Endothelial cell of umbilical vein (primary cell): Measurements from ENCODE around the gene KLHL24. TPM values are rescaled to one million over a fixed set of nuclear protein-coding genes. Genes with fewer than 3 reads are reported as not detected.

Experiments used
- BruUV-seq: library from RNA; stranded (reverse); fragments of 400-500 nt; replicated peaks from 2 replicates; lab custom pipeline; 2021; lab: Mats Ljungman, UMichigan
- CTCF ChIA-PET: fragments of 300-600, 350-600 bp; sonication (Branson Sonifier 250); formaldehyde crosslinking; loops from one replicate; lab custom pipeline; 2021; ENCODE audit warnings: antibody characterized with exemption, inconsistent platforms; lab: Charles Lee
- POLR2A ChIA-PET: fragments of 300-600, 350-600 bp; sonication (Branson Sonifier 250); formaldehyde crosslinking; loops from one replicate; lab custom pipeline; 2021; ENCODE audit warnings: antibody characterized with exemption, inconsistent platforms; lab: Charles Lee
- DNase-seq: peaks from one replicate; pipeline ENCODE4 v3.0.0-alpha.2; 2011; ENCODE audit warnings: low read depth, low spot score
- FAIRE-seq: peaks from 2 replicates; lab custom pipeline; 2011; peaks lifted over from hg19 to GRCh38; lab: Jason Lieb, UNC
- H2AFZ ChIP-seq: 2 replicates; pipeline ENCODE4 v1.6.0; 2012; ENCODE audit warnings: low read depth, low read length, control low read depth, inconsistent platforms
- H3K27ac ChIP-seq: 2 replicates; pipeline ENCODE4 v1.5.1; 2011; ENCODE audit warnings: low read depth, mild to moderate bottlenecking, control low read depth, low read length, moderate library complexity; ENCODE audit not compliant: insufficient read depth
- H3K27me3 ChIP-seq, 2 experiments: 2 replicates each; pipeline versions ENCODE4 v1.6.0 to v1.6.1; 2011; ENCODE audit warnings: low read length in 2 of 2, mixed read lengths in 1 of 2; ENCODE audit not compliant: control insufficient read depth in 2 of 2, insufficient read depth in 2 of 2
- H3K36me3 ChIP-seq, 2 experiments: 2 replicates in 1 of 2; 3 replicates in 1 of 2; pipeline ENCODE4 v1.5.1; 2011; ENCODE audit warnings: low read length in 2 of 2, mild to moderate bottlenecking in 1 of 2, moderate library complexity in 1 of 2; ENCODE audit not compliant: control insufficient read depth in 2 of 2, insufficient read depth in 2 of 2; ENCODE audit errors: extremely low read depth in 1 of 2
- H3K4me1 ChIP-seq: 3 replicates; pipeline ENCODE4 v1.5.1; 2011; ENCODE audit warnings: mild to moderate bottlenecking, low read length; ENCODE audit not compliant: control insufficient read depth, insufficient read depth; ENCODE audit errors: extremely low read depth
- H3K4me2 ChIP-seq: 2 replicates; pipeline ENCODE4 v1.6.1; 2011; ENCODE audit warnings: low read length, control low read depth, mixed read lengths; ENCODE audit not compliant: insufficient read depth
- H3K4me3 ChIP-seq, 3 experiments: fragments of 200-600 bp in 1 of 3; sonication (generic), shearing (Covaris generic) in 1 of 3; replicated peaks in 1 of 3; 2 replicates each; pipeline ENCODE4 v1.5.1; 2011 to 2016; ENCODE audit warnings: control low read depth in 3 of 3, low read length in 3 of 3, mild to moderate bottlenecking in 2 of 3, inconsistent platforms in 1 of 3, low read depth in 1 of 3, moderate library complexity in 1 of 3; ENCODE audit not compliant: insufficient read depth in 1 of 3
- H3K79me2 ChIP-seq: 2 replicates; pipeline ENCODE4 v1.6.0; 2012; ENCODE audit warnings: low read length, inconsistent platforms; ENCODE audit not compliant: control insufficient read depth, insufficient read depth
- H3K9ac ChIP-seq: replicated peaks from 2 replicates; pipeline ENCODE3; 2011; ENCODE audit warnings: low read length, control low read depth; ENCODE audit not compliant: insufficient read depth; ENCODE audit errors: extremely low read depth
- H3K9me1 ChIP-seq: replicated peaks from 3 replicates; pipeline ENCODE4 v1.6.0; 2011; ENCODE audit warnings: mild to moderate bottlenecking, low read length; ENCODE audit not compliant: control insufficient read depth, insufficient read depth; ENCODE audit errors: extremely low read depth
- H3K9me3 ChIP-seq: replicated peaks from 2 replicates; pipeline ENCODE4 v1.5.1; 2012; ENCODE audit warnings: low read length, inconsistent platforms; ENCODE audit not compliant: control insufficient read depth, insufficient read depth
- H4K20me1 ChIP-seq: replicated peaks from 2 replicates; pipeline ENCODE3; 2011; ENCODE audit warnings: mild to moderate bottlenecking, low read length; ENCODE audit not compliant: control insufficient read depth, insufficient read depth; ENCODE audit errors: extremely low read depth
- CTCF ChIP-seq, 2 donors: IDR thresholded peaks; 1 replicate in 1 of 2; 2 replicates in 1 of 2; pipeline ENCODE4 v1.5.1; 2011; ENCODE audit warnings: low read length in 2 of 2, mild to moderate bottlenecking in 2 of 2, moderate library complexity in 2 of 2, control low read depth in 1 of 2, inconsistent platforms in 1 of 2, low read depth in 1 of 2; ENCODE audit not compliant: insufficient read depth in 1 of 2; ENCODE audit errors: extremely low read depth in 1 of 2
- EZH2 ChIP-seq: IDR thresholded peaks from 2 replicates; pipeline ENCODE4 v1.6.1; 2012; ENCODE audit warnings: borderline replicate concordance, low read depth, mild to moderate bottlenecking, moderate library complexity, low read length, inconsistent platforms; ENCODE audit not compliant: severe bottlenecking
- FOS ChIP-seq: IDR thresholded peaks from 2 replicates; pipeline ENCODE4 v1.6.1; 2011; ENCODE audit warnings: mild to moderate bottlenecking, low read length, moderate library complexity, borderline replicate concordance; ENCODE audit not compliant: insufficient read depth
- GATA2 ChIP-seq: IDR thresholded peaks from 2 replicates; pipeline ENCODE4 v1.7.0; 2011; ENCODE audit warnings: low read depth, mild to moderate bottlenecking, moderate library complexity, mixed read lengths, low read length; ENCODE audit not compliant: insufficient read length, insufficient read depth
- JUN ChIP-seq: IDR thresholded peaks from 2 replicates; pipeline ENCODE4 v1.6.1; 2011; ENCODE audit warnings: borderline replicate concordance, low read depth; ENCODE audit not compliant: insufficient read length, insufficient read depth
- MAX ChIP-seq: IDR thresholded peaks from 2 replicates; pipeline ENCODE4 v1.6.1; 2011; ENCODE audit not compliant: insufficient read depth, insufficient read length
- MYC ChIP-seq: IDR thresholded peaks from one replicate; pipeline ENCODE4 v1.6.1; 2011; ENCODE audit warnings: mild to moderate bottlenecking, low read depth, low read length
- POLR2A ChIP-seq: IDR thresholded peaks from 2 replicates; pipeline ENCODE4 v1.6.1; 2012; ENCODE audit warnings: low read depth, mild to moderate bottlenecking, control low read depth, low read length
- POLR2AphosphoS5 ChIP-seq: IDR thresholded peaks from 2 replicates; pipeline ENCODE4 v1.6.1; 2012; ENCODE audit warnings: low read depth, mild to moderate bottlenecking, control low read depth, low read length, moderate library complexity; ENCODE audit not compliant: insufficient read depth
- dilution Hi-C: fragments of 300-500 bp; cut with MboI; formaldehyde crosslinking; loops from one replicate; pipeline ENCODE4 v1.15.0; 2019; ENCODE audit warnings: low sequenced_read_pairs; ENCODE audit not compliant: extremely low pct_ligation_motif_present
- intact Hi-C: fragments of 100-400 bp; cut with micrococcal nuclease; formaldehyde crosslinking; loops from one replicate; pipeline ENCODE4 v1.10.0; 2022
- polyA plus RNA-seq, 4 experiments: library from polyadenylated mRNA; depleted of rRNA in 3 of 4; stranded (reverse) in 3 of 4; unstranded in 1 of 4; fragments of >200 nt; gene quantifications; 2 replicates each; pipeline versions ENCODE4 v1.2.1 to v1.2.3, GENCODE V29; 2011 to 2012; ENCODE audit warnings: missing spikeins in 1 of 4
- total RNA-seq: library from RNA; stranded (reverse); gene quantifications from 2 replicates; pipeline ENCODE4 v1.2.3, GENCODE V29; 2021

Gene KLHL24
- total and polyA plus RNA-seq, 2 donors (not counting 3 experiments of a cell fraction or from before 2014, with no cell fraction given) = 14.0 to 46.2 TPM

GRCh38 chr3:183714622-183715021 lies 79.2 kb downstream of the KLHL24 start:
- Histone ChIP-seq H3K4me3 (no peak overlapping the region), H3K27ac (no peak overlapping the region), H3K79me2 (peaks cover 53% of the 10 kb centered on the region), H3K27me3 (no peaks in the 10 kb centered on the region), H3K36me3 (peaks cover 3 to 14% of the 10 kb centered on the region in 2 experiments), H3K9ac (no peak overlapping the region), H3K9me1 (no peaks in the 10 kb centered on the region), H3K4me1 (no peaks in the 10 kb centered on the region), H4K20me1 (no peaks in the 10 kb centered on the region), H2AFZ (no peak overlapping the region), H3K9me3 (no peaks in the 10 kb centered on the region), H3K4me2 (no peak overlapping the region)
- ChIA-PET CTCF (no interaction called here), POLR2A (no interaction called here)
- dilution Hi-C loops (no loop called here), intact Hi-C loops (no loop called here)
- no TSS peak for BruUV-seq
- DNase-seq (no peak), FAIRE-seq (no peak)
- TF ChIP-seq GATA2 (no peak), CTCF (IDR thresholded peaks at IDR 0.05; ENCODE audit: extremely low read depth in 1 of 2, insufficient read depth in 1 of 2, low read depth in 1 of 2, low read length in 2 of 2) (no peak), FOS (no peak), MYC (no peak)

DNA sequence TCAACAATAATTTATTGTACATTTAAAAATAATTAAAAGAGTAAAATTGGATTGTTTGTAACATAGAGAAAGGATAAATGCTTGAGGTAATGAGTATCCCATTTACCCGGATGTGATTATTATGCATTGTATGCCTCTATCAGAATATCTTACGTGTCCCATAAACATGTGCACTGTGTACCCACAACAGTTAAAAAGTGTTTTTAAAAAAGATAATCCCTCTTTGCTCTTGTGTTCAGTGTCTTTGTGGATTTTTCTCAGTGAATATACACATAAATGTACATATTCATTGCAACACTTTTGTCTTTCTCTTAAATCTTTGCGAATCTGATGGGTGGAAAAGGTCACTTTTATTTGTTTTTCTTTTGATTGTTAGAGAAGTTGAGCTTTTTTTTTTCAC lies 82.6 kb downstream of the KLHL24 start:
- no peak for FAIRE-seq

More for the DNA sequence above, 82.6 kb downstream of the KLHL24 start:
- no peak for TF ChIP-seq GATA2
- TF ChIP-seq POLR2A = no peak
- TF ChIP-seq POLR2AphosphoS5 = no peak
- no peak for TF ChIP-seq EZH2
- TF ChIP-seq CTCF (IDR thresholded peaks at IDR 0.05; ENCODE audit: extremely low read depth in 1 of 2, insufficient read depth in 1 of 2, low read depth in 1 of 2, low read length in 2 of 2) = no peak
- TF ChIP-seq MYC = no peak
- TF ChIP-seq MAX = no peak
- no peak for TF ChIP-seq JUN
- no peak for TF ChIP-seq FOS
- DNase-seq = no peak
- H4K20me1 ChIP-seq = no peaks in the 10 kb centered on the region
- H3K36me3 ChIP-seq = peaks cover 3 to 26% of the 10 kb centered on the region in 2 experiments
- H3K4me3 ChIP-seq = no peak overlapping the region
- CTCF ChIA-PET = interaction anchor here (1.1 kb wide), 1 partner anchor 49 kb away, joined by 3 read pairs; no protein-coding TSS in a partner anchor
- no peak overlapping the region for H3K27ac ChIP-seq
- intact Hi-C loops (no loop called here), dilution Hi-C loops (no loop called here)
- POLR2A ChIA-PET = no interaction called here
- H3K9ac ChIP-seq = no peak overlapping the region
- H3K27me3 ChIP-seq = no peaks in the 10 kb centered on the region
- no peak overlapping the region for H2AFZ ChIP-seq
- H3K9me1 ChIP-seq = no peaks in the 10 kb centered on the region
- no peaks in the 10 kb centered on the region for H3K4me1 ChIP-seq
- H3K4me2 ChIP-seq = no peak overlapping the region
- BruUV-seq = no TSS peak
- no peaks in the 10 kb centered on the region for H3K9me3 ChIP-seq
- peaks cover 25% of the 10 kb centered on the region for H3K79me2 ChIP-seq
